Pancreas (tissue), 10 donors: ENCODE results near the gene PSPC1. TPM values are rescaled to one million over a fixed set of nuclear protein-coding genes. Genes with fewer than 3 reads are reported as not detected.
"Not testable (repeated sequence)": the region's sequence is repeated elsewhere in the genome, so short reads cannot be mapped to it uniquely, and the experiment has no call there.

Experiments used
- ATAC-seq, 4 donors: fragments of 200-7000 bp; cut with Tn5 transposase; one replicate each; pipeline versions ENCODE4 v1.8.0 to v1.9.1; 2020; ENCODE audit warnings: mild to moderate bottlenecking in 4 of 4, moderate library complexity in 4 of 4
- DNase-seq, 6 donors: peaks; one replicate each; pipeline ENCODE4 v3.0.0-alpha.2; 2020
- FAIRE-seq: peaks from 2 replicates; lab custom pipeline; 2012; peaks lifted over from hg19 to GRCh38; lab: Jason Lieb, UNC
- H3K27ac ChIP-seq, 4 donors: fragments of 200-600 bp; sonication (generic); 1 replicate in 3 of 4; 2 replicates in 1 of 4; pipeline versions ENCODE4 v1.5.0 to v1.8.0; 2020
- H3K27me3 ChIP-seq, 4 donors: fragments of 200-600 bp; one replicate each; pipeline ENCODE4 v1.8.0; 2021
- H3K36me3 ChIP-seq, 3 donors: fragments of 200-600 bp; sonication (generic) in 1 of 3; one replicate each; pipeline versions ENCODE4 v1.5.0 to v1.8.0; 2020 to 2021
- H3K4me1 ChIP-seq, 3 donors: fragments of 200-600 bp; one replicate each; pipeline ENCODE4 v1.8.0; 2021
- H3K4me3 ChIP-seq, 4 donors: fragments of 200-600 bp; sonication (generic) in 2 of 4; one replicate each; pipeline versions ENCODE4 v1.5.0 to v1.8.0; 2020 to 2021
- H3K9me3 ChIP-seq, 4 donors: fragments of 200-600 bp; one replicate each; pipeline ENCODE4 v1.8.0; 2021
- WGBS, 2 donors: extraction: QIAGEN DNeasy Blood & Tissue Kit; methylation state at CpG; one replicate each; pipeline ENCODE4 v1.1.7; 2013; 5-methylcytosine and 5-hydroxymethylcytosine counted together
- intact Hi-C, 3 donors: fragments of 100-400 bp; cut with DNase I; formaldehyde crosslinking; loops; one replicate each; pipeline versions ENCODE4 v1.11.1 to v1.14.2; 2022
- polyA plus RNA-seq, 2 donors: library from polyadenylated mRNA; stranded (reverse); fragments of 200-250 nt; gene quantifications; one replicate each; pipeline ENCODE4 v1.2.3, GENCODE V29; 2013
- total RNA-seq, 6 donors: library from RNA; stranded (reverse); fragmentation: NEBNext Ultra II Directional in 4 of 6; extraction: Animal tissue kit (Norgen Biotek cat#: 25700) in 4 of 6; gene quantifications; one replicate each; pipeline versions ENCODE4 v1.2.1 to v1.2.4, GENCODE V29; 2021 to 2023
- TF ChIP-seq, protein P1 (sequence below), 4 donors: fragments of 200-600 bp; sonication (generic) in 3 of 4; IDR thresholded peaks; one replicate each; pipeline versions ENCODE4 v1.5.0 to v1.8.0; 2021; ENCODE audit warnings: antibody characterized with exemption in 4 of 4
- donor health status: healthy with polysubstance abuse.
- donor health status: DM: no; HTN: no; CAD: no; lungs with moderate emphysema.
- donor health status: DM: no; HTN: no; CAD: no.
- donor health status: control.
- donor health status: control.
- donor health status: Bipolar disorder and iron deficiency.
- donor health status: DM: yes; HTN: yes; CAD: no.
- donor health status: DM: no; HTN: no; CAD: no.
- donor health status: DM: no; HTN: no; CAD: no.
- donor health status: DM: yes; HTN: yes; CAD: no.

Gene PSPC1
- total and polyA plus RNA-seq, 8 donors, result 14.2 to 22.7 (median 17.6) TPM

DNA sequence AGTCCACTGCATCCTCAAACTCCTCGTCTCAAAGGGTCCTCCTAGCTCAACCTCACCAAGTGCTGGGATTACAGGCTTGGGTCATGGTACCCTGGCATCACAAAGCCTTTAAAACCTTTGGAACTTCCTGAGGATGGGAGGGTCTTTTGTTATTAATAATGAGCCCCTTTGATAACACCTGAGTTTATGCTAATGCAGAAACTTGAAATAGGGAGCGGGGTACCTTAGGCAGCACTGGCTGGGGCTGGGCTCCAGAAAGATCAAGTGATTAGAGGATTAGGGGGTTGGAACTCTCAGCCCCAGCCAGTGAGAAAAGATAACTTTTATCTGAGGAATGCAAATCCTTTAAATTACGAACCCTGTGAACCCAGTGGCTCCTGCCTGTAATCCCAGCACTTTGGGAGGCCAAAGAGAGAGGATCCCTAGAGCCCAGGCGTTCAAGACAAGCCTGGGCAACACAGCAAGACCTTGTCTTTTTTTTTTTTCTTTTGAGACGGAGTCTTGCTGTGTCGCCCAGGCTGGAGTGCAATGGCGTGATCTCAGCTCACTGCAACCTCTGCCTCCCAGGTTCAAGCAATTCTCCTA is 9.3 kb upstream of the PSPC1 start:
- no peaks in the 10 kb centered on the region for H3K36me3 ChIP-seq
- DNase-seq (no peak), FAIRE-seq (no peak), ATAC-seq (no peak)
- no peak overlapping the region for H3K27ac ChIP-seq
- no peaks in the 10 kb centered on the region for H3K9me3 ChIP-seq
- no peaks in the 10 kb centered on the region for H3K4me1 ChIP-seq
- TF ChIP-seq, protein P1, sequence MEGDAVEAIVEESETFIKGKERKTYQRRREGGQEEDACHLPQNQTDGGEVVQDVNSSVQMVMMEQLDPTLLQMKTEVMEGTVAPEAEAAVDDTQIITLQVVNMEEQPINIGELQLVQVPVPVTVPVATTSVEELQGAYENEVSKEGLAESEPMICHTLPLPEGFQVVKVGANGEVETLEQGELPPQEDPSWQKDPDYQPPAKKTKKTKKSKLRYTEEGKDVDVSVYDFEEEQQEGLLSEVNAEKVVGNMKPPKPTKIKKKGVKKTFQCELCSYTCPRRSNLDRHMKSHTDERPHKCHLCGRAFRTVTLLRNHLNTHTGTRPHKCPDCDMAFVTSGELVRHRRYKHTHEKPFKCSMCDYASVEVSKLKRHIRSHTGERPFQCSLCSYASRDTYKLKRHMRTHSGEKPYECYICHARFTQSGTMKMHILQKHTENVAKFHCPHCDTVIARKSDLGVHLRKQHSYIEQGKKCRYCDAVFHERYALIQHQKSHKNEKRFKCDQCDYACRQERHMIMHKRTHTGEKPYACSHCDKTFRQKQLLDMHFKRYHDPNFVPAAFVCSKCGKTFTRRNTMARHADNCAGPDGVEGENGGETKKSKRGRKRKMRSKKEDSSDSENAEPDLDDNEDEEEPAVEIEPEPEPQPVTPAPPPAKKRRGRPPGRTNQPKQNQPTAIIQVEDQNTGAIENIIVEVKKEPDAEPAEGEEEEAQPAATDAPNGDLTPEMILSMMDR (IDR thresholded peaks at IDR 0.05), result no peak
- no peak overlapping the region for H3K4me3 ChIP-seq
- whole genome bisulfite sequencing, 2 donors, result 87 to 96% methylated on average over 7 of the region's 7 CpGs
- intact Hi-C loops, result no loop called here
- H3K27me3 ChIP-seq, result no peaks in the 10 kb centered on the region

DNA sequence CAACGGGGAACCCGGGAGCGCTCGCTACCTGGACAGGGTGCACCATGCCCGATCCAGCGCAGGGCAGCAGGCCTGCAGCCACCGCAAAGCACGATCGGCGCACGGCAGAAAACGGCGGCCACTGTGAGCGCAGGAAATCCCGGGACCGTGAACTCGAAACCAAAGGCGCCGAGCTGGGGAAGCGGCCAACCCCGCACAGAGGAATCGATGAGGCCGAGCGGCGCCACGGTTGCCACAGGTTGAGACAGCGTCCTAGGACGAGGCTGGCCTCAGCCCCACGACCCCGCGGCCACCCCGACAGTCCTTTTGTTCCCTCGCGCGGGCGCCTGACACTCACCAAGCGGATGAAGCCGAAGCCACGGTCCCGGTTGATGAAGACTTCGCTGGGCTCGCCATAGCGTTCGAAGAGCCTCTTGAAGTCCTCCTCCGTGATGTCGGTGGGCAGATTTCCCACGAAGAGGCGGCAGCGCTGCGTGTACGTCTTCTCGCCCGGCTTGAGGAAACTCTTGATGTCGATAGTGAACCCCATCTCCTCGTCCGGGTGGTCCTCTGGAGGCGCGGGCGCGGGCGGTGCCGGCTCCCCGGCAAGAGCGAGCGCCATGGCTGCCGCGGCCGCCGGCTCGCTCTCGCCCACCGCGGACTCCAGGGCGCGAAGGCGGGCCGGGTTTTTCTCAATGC is 557 bp downstream of the PSPC1 start:
- 0 to 1% methylated on average over 69 to 77 of the region's 77 CpGs for WGBS, 2 donors
- DNase-seq (peak; percentile 47 to 82 (median 58)), FAIRE-seq (no peak), ATAC-seq (peak; percentile 73 to 82 (median 80))
- Histone ChIP-seq H3K9me3 (no peaks in the 10 kb centered on the region), H3K36me3 (no peaks in the 10 kb centered on the region), H3K27me3 (no peaks in the 10 kb centered on the region), H3K4me3 (peak overlapping the region; percentile 55 to 95 (median 86)), H3K27ac (peak overlapping the region; percentile 79 to 92 (median 86)), H3K4me1 (peaks cover 0 to 6% (median 0%) of the 10 kb centered on the region in 3 donors)
- TF ChIP-seq, protein P1 (IDR thresholded peaks at IDR 0.05), result no peak
- intact Hi-C loops, result no loop called here

DNA sequence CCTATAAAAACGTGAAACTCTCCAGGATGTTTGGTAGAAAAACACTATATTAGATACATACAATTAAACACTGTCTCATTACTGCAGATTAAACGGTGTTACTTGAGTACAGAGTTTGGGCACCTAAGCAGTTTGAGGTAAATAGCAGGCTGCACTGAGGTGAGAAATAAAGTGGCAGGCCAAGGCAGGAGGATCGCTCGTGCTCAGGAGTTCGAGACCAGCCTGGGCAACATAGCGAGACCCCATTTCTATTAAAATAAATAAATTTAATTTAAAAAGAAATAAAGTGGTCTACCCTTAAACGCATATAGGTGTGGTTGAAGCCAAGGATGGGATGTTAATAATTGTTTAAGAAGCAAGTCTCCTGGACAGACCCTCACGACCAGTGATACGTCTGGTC is 1.2 kb downstream of the PSPC1 start:
- intact Hi-C loops, result no loop called here
- DNase-seq (no peak), ATAC-seq (no peak), FAIRE-seq (no peak)
- WGBS, 2 donors, result 8 to 10% methylated on average over 9 of the region's 9 CpGs
- no peaks in the 10 kb centered on the region for H3K9me3 ChIP-seq
- peak overlapping the region in 1 of 4 donors; percentile 92 for H3K27ac ChIP-seq
- H3K27me3 ChIP-seq, result no peaks in the 10 kb centered on the region
- peak overlapping the region; percentile 55 to 95 (median 86) for H3K4me3 ChIP-seq
- peaks cover 0 to 6% (median 0%) of the 10 kb centered on the region in 3 donors for H3K4me1 ChIP-seq
- H3K36me3 ChIP-seq, result no peaks in the 10 kb centered on the region
- TF ChIP-seq, protein P1 (IDR thresholded peaks at IDR 0.05), result no peak

DNA sequence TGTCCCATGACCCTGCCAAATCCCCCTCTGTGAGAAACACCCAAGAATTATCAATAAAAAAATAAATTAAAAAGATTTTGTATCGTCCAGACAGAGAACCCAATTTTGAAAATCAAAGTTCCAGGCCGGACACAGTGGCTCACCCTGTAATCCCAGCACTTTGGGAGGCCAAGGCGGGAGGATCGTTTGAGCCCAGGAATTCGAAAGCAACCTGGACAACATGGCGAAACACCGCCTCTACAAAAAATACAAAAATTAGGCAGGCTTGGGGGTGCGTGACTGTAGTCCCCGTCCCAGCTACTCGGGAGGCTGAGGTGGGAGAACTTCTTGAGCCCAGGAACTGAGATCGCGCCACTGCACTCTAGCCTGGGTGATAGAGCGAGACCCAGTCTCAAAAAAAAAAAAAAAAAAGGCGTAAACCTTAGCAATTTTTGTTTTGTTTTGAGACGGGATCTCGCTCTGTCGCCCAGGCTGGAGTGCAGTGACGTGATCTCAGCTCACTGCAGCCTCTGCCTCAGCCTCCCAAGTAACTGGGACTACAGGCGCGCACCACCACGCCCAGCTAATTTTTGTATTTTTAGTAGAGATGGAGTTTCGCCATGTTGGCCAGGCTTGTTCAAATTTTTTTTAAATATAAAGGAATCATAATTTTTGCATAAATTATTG is 1.9 kb downstream of the PSPC1 start:
- DNase-seq, intact Hi-C loops, H3K4me1 ChIP-seq, FAIRE-seq, H3K9me3 ChIP-seq, H3K36me3 ChIP-seq, H3K27ac ChIP-seq, ATAC-seq, H3K27me3 ChIP-seq: not testable (repeated sequence)
- H3K4me3 ChIP-seq, result peak overlapping the region in 2 of 4 donors; percentile 55 to 84
- 93% methylated on average over 22 of the region's 22 CpGs for WGBS, 2 donors

DNA sequence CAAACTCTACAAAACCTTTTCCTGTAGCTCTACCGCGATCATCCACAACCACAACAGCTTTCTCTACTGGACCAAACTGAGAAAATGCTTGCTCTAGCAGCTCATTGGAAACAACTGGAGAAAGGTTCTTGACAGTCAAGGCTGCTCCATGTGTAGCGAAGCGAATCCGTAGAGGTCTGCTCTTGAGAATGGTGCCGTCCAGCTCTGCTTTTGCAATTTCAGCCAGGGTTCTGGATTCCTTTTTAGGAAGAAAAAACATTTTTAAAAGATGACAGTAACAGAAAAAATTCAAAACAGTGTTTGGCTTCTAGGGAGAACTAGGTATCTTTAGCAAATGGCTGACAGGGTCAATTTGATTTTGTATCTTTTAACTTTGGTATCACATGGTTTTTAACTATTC is 10.4 kb downstream of the PSPC1 start:
- DNase-seq (no peak), FAIRE-seq (no peak), ATAC-seq (no peak)
- H3K27me3 ChIP-seq, result no peaks in the 10 kb centered on the region
- TF ChIP-seq, protein P1 (IDR thresholded peaks at IDR 0.05), result no peak
- no peak overlapping the region for H3K4me3 ChIP-seq
- H3K27ac ChIP-seq, result no peak overlapping the region
- WGBS, 2 donors, result 94% methylated on average over 6 of the region's 6 CpGs
- no peaks in the 10 kb centered on the region for H3K9me3 ChIP-seq
- H3K36me3 ChIP-seq, result peaks cover 0 to 24% (median 7%) of the 10 kb centered on the region in 3 donors
- intact Hi-C loops, result no loop called here
- H3K4me1 ChIP-seq, result peaks cover 0 to 5% (median 0%) of the 10 kb centered on the region in 3 donors
